Kidney (tissue), 14 donors: ENCODE results near the gene KRI1. TPM values are rescaled to one million over a fixed set of nuclear protein-coding genes. Genes with fewer than 3 reads are reported as not detected.

ENCODE experiments used
- DNase-seq, 5 donors: peaks; one replicate each; pipeline ENCODE4 v3.0.0-alpha.2; 2013 to 2020
- FAIRE-seq: peaks from 2 replicates; lab custom pipeline; 2012; peaks lifted over from hg19 to GRCh38; lab: Jason Lieb, UNC
- H3K27ac ChIP-seq, 2 donors: one replicate each; pipeline ENCODE4 v1.7.0; 2013; ENCODE audit warnings: low read depth in 2 of 2, low read length in 2 of 2, inconsistent platforms in 1 of 2
- H3K27me3 ChIP-seq: one replicate; pipeline ENCODE4 v1.7.1; 2013; ENCODE audit warnings: low read length, inconsistent platforms; ENCODE audit not compliant: control insufficient read depth, insufficient read depth
- H3K36me3 ChIP-seq, 3 donors: one replicate each; pipeline versions ENCODE4 v1.7.0 to v1.7.1; 2013; ENCODE audit warnings: low read length in 3 of 3, control low read depth in 1 of 3, inconsistent platforms in 1 of 3; ENCODE audit not compliant: insufficient read depth in 3 of 3, control insufficient read depth in 2 of 3
- H3K4me1 ChIP-seq, 3 donors: one replicate each; pipeline versions ENCODE4 v1.7.0 to v1.7.1; 2013; ENCODE audit warnings: low read length in 3 of 3, inconsistent platforms in 1 of 3, low read depth in 1 of 3; ENCODE audit not compliant: control insufficient read depth in 2 of 3, insufficient read depth in 2 of 3
- H3K4me3 ChIP-seq, 3 donors: one replicate each; pipeline versions ENCODE4 v1.7.0 to v1.8.1; 2013; ENCODE audit warnings: low read length in 3 of 3, control low read depth in 1 of 3, inconsistent platforms in 1 of 3
- H3K9ac ChIP-seq, 3 donors: one replicate each; pipeline versions ENCODE4 v1.7.0 to v1.7.1; 2013; ENCODE audit warnings: low read length in 3 of 3, control low read depth in 1 of 3, inconsistent platforms in 1 of 3
- H3K9me3 ChIP-seq, 3 donors: one replicate each; pipeline versions ENCODE4 v1.7.0 to v1.7.1; 2013; ENCODE audit warnings: low read length in 3 of 3, control low read depth in 1 of 3, inconsistent platforms in 1 of 3; ENCODE audit not compliant: control insufficient read depth in 2 of 3, insufficient read depth in 1 of 3
- intact Hi-C: fragments of 100-400 bp; cut with DNase I; formaldehyde crosslinking; loops from one replicate; pipeline ENCODE4 v1.11.1; 2022
- polyA plus RNA-seq: library from polyadenylated mRNA; stranded (reverse); fragments of 350-450 nt; fragmentation: Illumina TruSeq; extraction: RNeasy Lipid Tissue Mini Kit (QIAGEN cat#74804); gene quantifications from one replicate; pipeline ENCODE4 v1.2.3, GENCODE V29; 2014; ENCODE audit warnings: low read depth, low replicate concordance; ENCODE audit not compliant: insufficient read depth
- total RNA-seq: library from RNA; stranded (reverse); fragmentation: NEBNext Ultra II Directional; extraction: Animal tissue kit (Norgen Biotek cat#: 25700); gene quantifications from one replicate; pipeline ENCODE4 v1.2.1, GENCODE V29; 2021
- TF ChIP-seq, protein P1 (sequence below): IDR thresholded peaks from 3 replicates; pipeline ENCODE4 v1.5.1; 2012; ENCODE audit warnings: mild to moderate bottlenecking, moderate library complexity, borderline replicate concordance; ENCODE audit not compliant: insufficient read depth; ENCODE audit errors: extremely low read depth
- donor health status: control.
- donor health status: control.
- donor health status: control.
- donor health status: control.
- donor health status: control.
- donor health status: DM: yes; HTN: yes; CAD: no.
- donor health status: Normal renal cell carcinoma (clear cell type).

Gene KRI1
- total and polyA plus RNA-seq, 2 donors from 2014 or later, result 13.9 to 29.4 TPM

DNA sequence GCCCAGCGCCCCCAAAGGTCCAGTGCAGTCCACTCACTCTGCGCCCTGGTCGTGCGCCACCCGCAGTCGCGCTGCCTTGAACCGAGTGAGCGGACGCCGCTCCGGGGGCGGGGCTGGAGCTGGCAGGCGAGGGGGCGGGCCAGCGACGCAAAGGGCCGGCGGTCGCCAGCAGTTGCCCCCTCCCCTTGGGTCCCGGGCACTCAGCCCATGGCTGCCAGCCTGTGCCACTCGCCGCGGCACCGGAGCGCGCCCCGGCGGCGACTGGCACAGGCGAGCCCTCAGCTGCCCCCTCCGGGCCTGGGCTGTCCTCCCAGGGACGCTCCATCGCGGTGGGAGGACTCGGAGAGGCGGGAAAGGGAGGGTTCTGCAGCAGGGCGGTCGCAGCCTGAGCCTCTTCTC lies 48.5 kb downstream of the KRI1 start, which contains the start of gene S1PR5:
TSS of gene S1PR5 (minus strand) at position 87 of the 399 bp plus-strand sequence. CDS start 2,436 bp downstream, outside the sequence.
- TF ChIP-seq, protein P1, sequence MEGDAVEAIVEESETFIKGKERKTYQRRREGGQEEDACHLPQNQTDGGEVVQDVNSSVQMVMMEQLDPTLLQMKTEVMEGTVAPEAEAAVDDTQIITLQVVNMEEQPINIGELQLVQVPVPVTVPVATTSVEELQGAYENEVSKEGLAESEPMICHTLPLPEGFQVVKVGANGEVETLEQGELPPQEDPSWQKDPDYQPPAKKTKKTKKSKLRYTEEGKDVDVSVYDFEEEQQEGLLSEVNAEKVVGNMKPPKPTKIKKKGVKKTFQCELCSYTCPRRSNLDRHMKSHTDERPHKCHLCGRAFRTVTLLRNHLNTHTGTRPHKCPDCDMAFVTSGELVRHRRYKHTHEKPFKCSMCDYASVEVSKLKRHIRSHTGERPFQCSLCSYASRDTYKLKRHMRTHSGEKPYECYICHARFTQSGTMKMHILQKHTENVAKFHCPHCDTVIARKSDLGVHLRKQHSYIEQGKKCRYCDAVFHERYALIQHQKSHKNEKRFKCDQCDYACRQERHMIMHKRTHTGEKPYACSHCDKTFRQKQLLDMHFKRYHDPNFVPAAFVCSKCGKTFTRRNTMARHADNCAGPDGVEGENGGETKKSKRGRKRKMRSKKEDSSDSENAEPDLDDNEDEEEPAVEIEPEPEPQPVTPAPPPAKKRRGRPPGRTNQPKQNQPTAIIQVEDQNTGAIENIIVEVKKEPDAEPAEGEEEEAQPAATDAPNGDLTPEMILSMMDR, result no peak
- Histone ChIP-seq H3K27ac (peak within 1 kb of the TSS in 1 of 2 donors; percentile 36), H3K4me3 (peak within 1 kb of the TSS in 1 of 3 donors; percentile 35), H3K4me1 (peaks cover 0 to 6% (median 4%) of the 10 kb centered on the region in 3 donors), H3K9ac (no peak within 1 kb of the TSS), H3K36me3 (no peaks in the 10 kb centered on the region), H3K9me3 (no peaks in the 10 kb centered on the region), H3K27me3 (peaks cover 35% of the 10 kb centered on the region)
- intact Hi-C loops, result no loop called here
- DNase-seq (peak in 4 of 5 donors; percentile 18 to 81 (median 48)), FAIRE-seq (no peak)

- peak overlapping the region in 1 of 3 donors; percentile 35 for H3K4me3 ChIP-seq
- no peaks in the 10 kb centered on the region for H3K9me3 ChIP-seq
- peaks cover 0 to 6% (median 4%) of the 10 kb centered on the region in 3 donors for H3K4me1 ChIP-seq
- TF ChIP-seq, protein P1, result no peak
- intact Hi-C loops, result no loop called here
- no peaks in the 10 kb centered on the region for H3K36me3 ChIP-seq
- no peak for FAIRE-seq
- H3K9ac ChIP-seq, result no peak overlapping the region
- DNase-seq, result no peak
- peaks cover 35% of the 10 kb centered on the region for H3K27me3 ChIP-seq
- no peak overlapping the region for H3K27ac ChIP-seq
Measured at GRCh38 chr19:10516671-10517286, 49.0 kb downstream of the KRI1 start.

DNA sequence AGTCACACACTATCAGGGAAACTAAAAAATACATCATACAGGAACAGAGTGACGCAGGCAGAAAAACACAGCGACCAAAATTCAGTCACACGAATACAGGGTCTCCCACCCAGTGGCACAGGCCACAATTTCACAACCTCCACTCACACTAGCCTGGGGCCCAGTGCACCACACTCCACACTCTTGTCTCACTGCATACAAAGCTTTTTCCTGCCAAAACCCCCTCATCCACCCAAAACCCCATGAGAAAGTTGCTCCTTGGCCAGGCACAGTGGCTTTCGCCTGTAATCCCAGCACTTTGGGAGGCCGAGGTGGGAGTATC lies 49.8 kb downstream of the KRI1 start:
- peaks cover 35% of the 10 kb centered on the region for H3K27me3 ChIP-seq
- FAIRE-seq, result no peak
- DNase-seq, result no peak
- no peak overlapping the region for H3K27ac ChIP-seq
- intact Hi-C loops, result no loop called here
- TF ChIP-seq, protein P1, result no peak
- H3K4me1 ChIP-seq, result peaks cover 0 to 6% (median 4%) of the 10 kb centered on the region in 3 donors
- no peaks in the 10 kb centered on the region for H3K36me3 ChIP-seq
- H3K4me3 ChIP-seq, result no peak overlapping the region
- H3K9ac ChIP-seq, result no peak overlapping the region
- H3K9me3 ChIP-seq, result no peaks in the 10 kb centered on the region
